HepG2 (cell line): Measurements from ENCODE around the gene ZBTB7C. TPM values are rescaled to one million over a fixed set of nuclear protein-coding genes. Genes with fewer than 3 reads are reported as not detected.

Experiments used
- ATF2 ChIP-seq: sonication (generic); formaldehyde crosslinking; IDR thresholded peaks from 2 replicates; pipeline ENCODE4 v1.4.0; 2020; ENCODE audit warnings: missing genetic modification reagents
- DPF2 ChIP-seq: sonication (generic); formaldehyde crosslinking; IDR thresholded peaks from 2 replicates; pipeline ENCODE4 v1.4.0; 2020; ENCODE audit warnings: mild to moderate bottlenecking, low read depth, missing genetic modification reagents, borderline replicate concordance
- EP300 ChIP-seq, 3 experiments: sonication (generic) in 1 of 3; formaldehyde crosslinking in 1 of 3; IDR thresholded peaks; 2 replicates each; pipeline versions ENCODE4 v1.5.1 to v1.6.1; 2011 to 2020; ENCODE audit warnings: low read depth in 2 of 3, low read length in 2 of 3, borderline replicate concordance in 1 of 3, improper control_type of control experiment in 1 of 3, mild to moderate bottlenecking in 1 of 3, missing genetic modification reagents in 1 of 3, moderate library complexity in 1 of 3
- FOXO1 ChIP-seq: sonication (generic); formaldehyde crosslinking; IDR thresholded peaks from 2 replicates; pipeline ENCODE4 v1.4.0; 2020; ENCODE audit warnings: missing genetic modification reagents
- FOXP1 ChIP-seq, 2 experiments: fragments of 450-650 bp in 1 of 2; IDR thresholded peaks; 2 replicates each; pipeline ENCODE4 v1.6.1; 2017 to 2018; ENCODE audit warnings: antibody characterized with exemption in 1 of 2
- HDAC2 ChIP-seq: sonication (generic); formaldehyde crosslinking; IDR thresholded peaks from 2 replicates; pipeline ENCODE4 v1.4.0; 2020; ENCODE audit warnings: missing genetic modification reagents
- HDAC6 ChIP-seq: fragments of 200-600 bp; sonication (generic); IDR thresholded peaks from 2 replicates; pipeline ENCODE4 v1.7.0; 2017; ENCODE audit warnings: mild to moderate bottlenecking, antibody characterized with exemption, low read length, low read depth
- HIC2 ChIP-seq: sonication (generic); formaldehyde crosslinking; IDR thresholded peaks from 2 replicates; pipeline ENCODE4 v1.9.0; 2022; ENCODE audit warnings: low read depth, missing genetic modification reagents
- KMT2A ChIP-seq: sonication (generic); formaldehyde crosslinking; IDR thresholded peaks from 2 replicates; pipeline ENCODE4 v1.4.0; 2020; ENCODE audit warnings: missing genetic modification reagents
- NFRKB ChIP-seq: fragments of 450-650 bp; IDR thresholded peaks from 2 replicates; pipeline ENCODE4 v1.6.1; 2017
- NR2F2 ChIP-seq: IDR thresholded peaks from 2 replicates; pipeline ENCODE4 v1.6.1; 2012; ENCODE audit warnings: low read depth, inconsistent platforms, borderline replicate concordance
- NR2F6 ChIP-seq, 2 experiments: IDR thresholded peaks; 2 replicates each; pipeline ENCODE4 v1.6.1; 2016; ENCODE audit warnings: antibody characterized with exemption in 1 of 2, mild to moderate bottlenecking in 1 of 2
- PHF21A ChIP-seq: sonication (generic); formaldehyde crosslinking; IDR thresholded peaks from 2 replicates; pipeline ENCODE4 v1.5.0; 2020; ENCODE audit warnings: mild to moderate bottlenecking, missing genetic modification reagents
- RFXAP ChIP-seq: sonication (generic); formaldehyde crosslinking; IDR thresholded peaks from 2 replicates; pipeline ENCODE4 v1.4.0; 2020; ENCODE audit warnings: missing genetic modification reagents, borderline replicate concordance
- SKI ChIP-seq: fragments of 450-650 bp; IDR thresholded peaks from one replicate; pipeline ENCODE4 v1.6.1; 2018; ENCODE audit warnings: mild to moderate bottlenecking; ENCODE audit not compliant: partially characterized antibody
- TBL1XR1 ChIP-seq: fragments of 150-350 bp; IDR thresholded peaks from 2 replicates; pipeline ENCODE4 v1.6.1; 2014; ENCODE audit warnings: borderline replicate concordance, low read length; ENCODE audit not compliant: partially characterized antibody
- TCF7 ChIP-seq: sonication (generic); IDR thresholded peaks from 2 replicates; pipeline ENCODE4 v1.6.1; 2016; ENCODE audit warnings: antibody characterized with exemption, low read depth
- ZFP62 ChIP-seq: sonication (generic); formaldehyde crosslinking; IDR thresholded peaks from 2 replicates; pipeline ENCODE4 v1.4.0; 2020; ENCODE audit warnings: missing genetic modification reagents
- ZFP82 ChIP-seq: sonication (generic); formaldehyde crosslinking; IDR thresholded peaks from 2 replicates; pipeline ENCODE4 v1.5.1; 2020; ENCODE audit warnings: mild to moderate bottlenecking, missing genetic modification reagents, borderline replicate concordance
- ZNF331 ChIP-seq: sonication (generic); formaldehyde crosslinking; IDR thresholded peaks from 2 replicates; pipeline ENCODE4 v1.4.0; 2020; ENCODE audit warnings: missing genetic modification reagents
- ZNF510 ChIP-seq: sonication (generic); formaldehyde crosslinking; IDR thresholded peaks from 2 replicates; pipeline ENCODE4 v1.4.0; 2020; ENCODE audit warnings: low read depth, mild to moderate bottlenecking, missing genetic modification reagents
- ZNF513 ChIP-seq: sonication (generic); formaldehyde crosslinking; conservative IDR thresholded peaks from 2 replicates; pipeline ENCODE4 v1.5.0; 2020; ENCODE audit warnings: missing genetic modification reagents
- ZNF543 ChIP-seq: sonication (generic); formaldehyde crosslinking; IDR thresholded peaks from 2 replicates; pipeline ENCODE4 v1.4.0; 2020; ENCODE audit warnings: mild to moderate bottlenecking, missing genetic modification reagents
- ZNF549 ChIP-seq: sonication (generic); formaldehyde crosslinking; IDR thresholded peaks from 2 replicates; pipeline ENCODE4 v1.5.0; 2020; ENCODE audit warnings: missing genetic modification reagents
- ZNF567 ChIP-seq: sonication (generic); formaldehyde crosslinking; IDR thresholded peaks from 2 replicates; pipeline ENCODE4 v1.8.1; 2023; ENCODE audit warnings: mild to moderate bottlenecking, missing genetic modification reagents, borderline replicate concordance
- ZNF790 ChIP-seq: sonication (generic); formaldehyde crosslinking; IDR thresholded peaks from 2 replicates; pipeline ENCODE4 v1.8.0; 2022; ENCODE audit warnings: missing genetic modification reagents, mild to moderate bottlenecking, borderline replicate concordance
- ZNF878 ChIP-seq: sonication (generic); formaldehyde crosslinking; IDR thresholded peaks from 2 replicates; pipeline ENCODE4 v1.8.1; 2023; ENCODE audit warnings: mild to moderate bottlenecking, missing genetic modification reagents, moderate library complexity
- ZNF883 ChIP-seq: sonication (generic); formaldehyde crosslinking; IDR thresholded peaks from 2 replicates; pipeline ENCODE4 v1.5.1; 2020; ENCODE audit warnings: mild to moderate bottlenecking, missing genetic modification reagents; ENCODE audit errors: not compliant biosample characterization
- polyA plus RNA-seq, 8 experiments: library from polyadenylated mRNA; depleted of rRNA in 3 of 8; stranded (reverse) in 7 of 8; unstranded in 1 of 8; fragments of >200 nt; fragmentation: Illumina TruSeq in 4 of 8; extraction: Trizol in 4 of 8; gene quantifications; 2 replicates each; pipeline versions ENCODE4 v1.2.1 to v1.2.3, GENCODE V29; 2011 to 2016; ENCODE audit warnings: low read depth in 4 of 8, missing spikeins in 1 of 8, mixed read lengths in 1 of 8; ENCODE audit not compliant: insufficient read depth in 1 of 8
- total RNA-seq, 5 experiments: library from RNA; depleted of rRNA; stranded (reverse); fragments of >200 nt; fragmentation: Illumina TruSeq; extraction: Trizol; gene quantifications; 2 replicates each; pipeline ENCODE4 v1.2.3, GENCODE V29; 2016; ENCODE audit warnings: low read depth in 1 of 5

Gene ZBTB7C
- total and polyA plus RNA-seq, 2 of the 13 experiments (the other 11 are each of a cell fraction or from before 2014, with no cell fraction given): 0.01 to 0.04 TPM

GRCh38 chr18:48167897-48168253 is 241.3 kb downstream of the ZBTB7C start (continued):
- peak in 1 of 2 experiments; percentile 48; a peak in 1 of 4 replicates for TF ChIP-seq EP300 (IDR thresholded peaks at IDR 0.05; ENCODE audit: low read depth in 2 of 2, low read length in 2 of 2)
- no peak for TF ChIP-seq EP300 (CRISPR knock-in tag; IDR thresholded peaks at IDR 0.05; ENCODE audit: borderline replicate concordance)
- TF ChIP-seq TCF7: peak; percentile 14; the same call in 1 of the 2 replicates
- no peak for TF ChIP-seq ZNF878 (CRISPR knock-in tag)
- no peak for TF ChIP-seq HDAC6
- TF ChIP-seq PHF21A (CRISPR knock-in tag): peak; percentile 94
- TF ChIP-seq ZNF790 (CRISPR knock-in tag): no peak
- TF ChIP-seq SKI: no peak
- TF ChIP-seq ATF2 (CRISPR knock-in tag): 0 out of 2 replicates have a peak, but pooled peaks have one; percentile 36
- TF ChIP-seq ZNF883 (CRISPR knock-in tag): no peak
- no peak for TF ChIP-seq ZNF513 (CRISPR knock-in tag)
- TF ChIP-seq NFRKB: no peak
- TF ChIP-seq ZFP82: no peak
- TF ChIP-seq ZNF510 (CRISPR knock-in tag): no peak
- no peak for TF ChIP-seq ZFP62 (CRISPR knock-in tag)
- TF ChIP-seq TBL1XR1: no peak
- TF ChIP-seq NR2F6 (IDR thresholded peaks at IDR 0.05): peak; percentile 36; the same call in 1 of the 2 replicates
- peak; percentile 53; the same call in 1 of the 2 replicates for TF ChIP-seq NR2F6 (CRISPR knock-in tag; IDR thresholded peaks at IDR 0.05)
- no peak; the same call in 1 of the 2 replicates for TF ChIP-seq ZNF331 (CRISPR knock-in tag)
- TF ChIP-seq KMT2A (CRISPR knock-in tag): no peak
- peak; percentile 63; the same call in 1 of the 2 replicates for TF ChIP-seq FOXO1 (CRISPR knock-in tag)
- no peak for TF ChIP-seq FOXP1 (IDR thresholded peaks at IDR 0.05)
- TF ChIP-seq FOXP1 (CRISPR knock-in tag; IDR thresholded peaks at IDR 0.05): 0 out of 2 replicates have a peak, but pooled peaks have one; percentile 52
- TF ChIP-seq NR2F2: no peak
- peak; percentile 47; the same call in 1 of the 2 replicates for TF ChIP-seq DPF2 (CRISPR knock-in tag)
- TF ChIP-seq ZNF567: no peak
- TF ChIP-seq ZNF543: no peak
- TF ChIP-seq HIC2 (CRISPR knock-in tag): no peak
- peak; percentile 70 for TF ChIP-seq HDAC2 (CRISPR knock-in tag)
- TF ChIP-seq RFXAP (CRISPR knock-in tag): no peak
- no peak for TF ChIP-seq ZNF549 (CRISPR knock-in tag)
